Measurements from ENCODE around the gene NSMCE1. TPM values are rescaled to one million over a fixed set of nuclear protein-coding genes. Genes with fewer than 3 reads are reported as not detected.
"Not testable (repeated sequence)": the region's sequence is repeated elsewhere in the genome, so short reads cannot be mapped to it uniquely, and the experiment has no call there.

The NSMCE1 gene
- total RNA-seq, 1 donor from 2014 or later = 35.8 TPM

- intact Hi-C loops (cut with DNase I) = no loop called here
- ATAC-seq (no peak), DNase-seq (ENCODE audit: missing footprints) (no peak)
Observed at GRCh38 chr16:27211026-27211425, 57.5 kb downstream of the NSMCE1 start.

DNA sequence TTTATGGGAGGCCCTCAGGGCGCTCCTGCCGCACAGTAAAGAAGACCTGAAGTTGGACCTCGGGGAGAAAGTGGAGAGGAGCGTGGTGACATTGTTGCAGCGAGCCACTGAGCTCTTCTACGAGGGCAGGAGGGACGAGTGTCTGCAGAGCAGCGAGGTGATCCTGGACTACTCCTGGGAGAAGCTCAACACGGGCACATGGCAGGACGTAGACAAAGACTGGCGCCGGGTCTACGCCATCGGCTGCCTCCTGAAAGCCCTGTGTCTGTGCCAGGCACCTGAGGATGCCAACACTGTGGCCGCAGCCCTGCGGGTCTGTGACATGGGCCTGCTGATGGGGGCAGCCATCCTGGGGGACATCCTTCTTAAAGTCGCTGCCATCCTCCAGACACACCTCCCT is 58.4 kb downstream of the NSMCE1 start:
- intact Hi-C loops (cut with DNase I) = no loop called here
- ATAC-seq (no peak), DNase-seq (ENCODE audit: missing footprints) (no peak)

DNA sequence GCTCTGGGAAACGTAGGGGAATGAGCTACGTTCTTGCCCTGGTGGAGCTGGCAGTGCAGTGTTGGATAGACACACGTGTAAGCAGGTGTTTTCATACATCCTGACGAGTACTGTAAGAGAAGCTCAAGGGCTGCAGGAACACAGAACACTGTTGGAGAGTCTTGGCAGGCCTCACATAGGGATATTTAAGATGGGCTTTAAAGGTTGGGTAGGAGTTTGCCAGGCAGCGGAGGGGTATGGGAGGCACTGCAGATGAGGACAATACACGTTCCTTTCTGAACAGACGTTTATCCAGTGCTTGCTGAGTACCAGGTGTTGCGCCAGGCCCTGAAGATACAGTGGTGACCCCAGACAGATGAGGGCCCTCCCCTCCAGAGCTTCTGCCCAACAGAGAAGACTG is 59.0 kb downstream of the NSMCE1 start:
- ATAC-seq = no peak
- no peak for DNase-seq (ENCODE audit: missing footprints)
- intact Hi-C loops (cut with DNase I) = loop anchor here (10.0 kb wide), 1 partner anchor 245 kb away; no protein-coding TSS in a partner anchor

DNA sequence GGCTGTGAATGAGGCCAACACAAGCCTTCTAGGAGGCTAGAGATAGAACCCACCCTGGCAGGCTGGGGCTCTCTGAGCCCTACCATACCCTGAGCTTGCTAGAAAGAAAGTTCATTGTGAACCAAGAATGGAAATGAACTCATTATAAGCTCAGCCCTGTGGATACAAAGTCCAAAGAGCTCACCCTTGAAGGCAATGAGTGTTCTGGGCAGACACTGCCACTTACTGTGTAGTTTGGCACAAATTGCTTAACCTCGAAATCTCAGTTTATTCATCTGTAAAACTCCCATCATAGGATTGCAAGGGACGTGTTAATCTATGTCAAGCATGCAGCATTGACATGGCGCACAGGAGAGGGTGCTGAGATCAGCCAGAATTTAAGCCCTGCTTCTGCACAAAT is 59.8 kb downstream of the NSMCE1 start:
- intact Hi-C loops (cut with DNase I) = loop anchor here (10.0 kb wide), 1 partner anchor 246 kb away; no protein-coding TSS in a partner anchor
- ATAC-seq (no peak), DNase-seq (ENCODE audit: missing footprints) (no peak)

- ATAC-seq (no peak), DNase-seq (ENCODE audit: missing footprints) (no peak)
- intact Hi-C loops (cut with DNase I) = loop anchor here (10.0 kb wide), 1 partner anchor 247 kb away; no protein-coding TSS in a partner anchor
Observed at GRCh38 chr16:27208081-27208680, 60.4 kb downstream of the NSMCE1 start.

DNA sequence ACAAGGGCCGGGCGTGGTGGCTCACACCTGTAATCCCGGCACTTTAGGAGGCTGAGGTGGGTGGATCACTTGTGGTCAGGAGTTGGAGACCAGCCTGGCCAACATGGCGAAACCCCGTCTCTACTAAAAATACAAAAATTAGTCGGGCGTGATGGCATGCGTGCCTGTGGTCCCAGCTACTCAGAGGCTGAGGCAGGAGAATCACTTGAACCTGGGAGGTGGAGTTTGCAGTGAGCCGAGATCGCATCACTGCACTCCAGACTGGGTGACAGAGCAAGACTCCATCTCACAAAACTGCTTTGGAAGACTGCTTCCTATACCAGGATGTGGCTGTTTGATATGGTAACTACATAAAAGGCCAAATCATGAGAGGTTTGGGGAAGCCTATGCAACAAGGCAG is 61.5 kb downstream of the NSMCE1 start:
- not testable (repeated sequence) for DNase-seq (ENCODE audit: missing footprints); ATAC-seq
- intact Hi-C loops (cut with DNase I) = loop anchor here (10.0 kb wide), 1 partner anchor 248 kb away; no protein-coding TSS in a partner anchor

DNA sequence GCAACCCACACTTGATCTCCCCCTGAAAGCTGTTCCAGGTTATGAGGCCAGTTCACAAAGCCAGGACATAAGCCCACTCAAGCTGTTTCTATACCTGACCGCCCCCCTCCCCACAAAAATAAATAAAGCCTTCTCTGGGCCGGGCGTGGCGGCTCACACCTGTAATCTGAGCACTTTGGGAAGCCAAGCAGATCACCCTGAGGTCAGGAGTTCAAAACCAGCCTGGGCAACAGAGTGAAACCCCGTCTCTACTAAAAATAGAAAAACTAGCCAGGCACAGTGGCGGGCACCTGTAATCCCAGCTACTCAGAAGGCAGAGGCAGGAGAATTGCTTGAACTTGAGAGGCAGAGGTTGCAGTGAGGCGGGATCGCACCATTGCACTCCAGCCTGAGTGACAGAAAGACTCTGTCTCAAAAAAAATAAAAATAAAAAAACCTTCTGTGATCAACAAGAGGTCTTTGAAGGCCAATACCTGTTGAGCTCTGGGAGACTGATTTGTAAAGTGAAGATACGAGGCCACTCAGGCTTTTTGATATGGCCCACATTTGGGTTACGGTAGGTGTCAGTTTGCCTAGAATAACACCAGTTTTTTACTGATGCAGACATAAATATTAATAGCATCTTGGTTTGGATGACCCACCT is 63.0 kb downstream of the NSMCE1 start:
- no peak for ATAC-seq
- intact Hi-C loops (cut with DNase I) = loop anchor here (10.0 kb wide), 1 partner anchor 249 kb away; no protein-coding TSS in a partner anchor
- DNase-seq (ENCODE audit: missing footprints) = no peak

DNA sequence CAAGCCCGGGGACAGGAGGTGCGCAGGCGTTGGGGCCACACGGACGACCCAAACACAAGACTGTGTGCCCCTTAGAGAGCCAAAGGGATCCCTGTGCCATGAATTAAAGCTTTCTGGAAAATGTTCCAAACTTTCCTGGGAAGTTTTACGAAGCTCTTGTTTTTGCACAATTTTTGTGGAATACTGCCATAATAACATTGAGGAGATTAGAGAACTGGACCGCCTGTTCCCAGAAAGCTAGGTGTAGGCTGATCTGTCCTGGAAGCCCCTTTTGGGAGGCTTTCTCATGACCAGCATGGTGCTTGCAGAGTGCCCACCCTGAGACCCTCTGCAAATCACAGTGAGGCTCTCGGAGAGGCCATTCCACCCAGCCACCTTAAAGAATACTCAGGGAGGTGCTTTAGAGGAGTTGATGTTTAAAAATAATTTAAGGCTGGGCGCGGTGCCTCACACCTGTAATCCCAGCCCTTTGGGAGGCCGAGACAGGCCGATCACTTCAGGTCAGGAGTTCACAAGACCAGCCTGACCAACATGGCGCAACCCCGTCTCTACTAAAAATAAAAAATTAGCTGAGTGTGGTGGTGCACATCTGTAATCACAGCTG is 64.2 kb downstream of the NSMCE1 start:
- intact Hi-C loops (cut with DNase I) = loop anchor here (5.0 to 10.0 kb wide), 2 partner anchors 63 to 250 kb away; partner anchors contain the start of gene NSMCE1
- ATAC-seq = no peak
- DNase-seq (ENCODE audit: missing footprints) = no peak

DNA sequence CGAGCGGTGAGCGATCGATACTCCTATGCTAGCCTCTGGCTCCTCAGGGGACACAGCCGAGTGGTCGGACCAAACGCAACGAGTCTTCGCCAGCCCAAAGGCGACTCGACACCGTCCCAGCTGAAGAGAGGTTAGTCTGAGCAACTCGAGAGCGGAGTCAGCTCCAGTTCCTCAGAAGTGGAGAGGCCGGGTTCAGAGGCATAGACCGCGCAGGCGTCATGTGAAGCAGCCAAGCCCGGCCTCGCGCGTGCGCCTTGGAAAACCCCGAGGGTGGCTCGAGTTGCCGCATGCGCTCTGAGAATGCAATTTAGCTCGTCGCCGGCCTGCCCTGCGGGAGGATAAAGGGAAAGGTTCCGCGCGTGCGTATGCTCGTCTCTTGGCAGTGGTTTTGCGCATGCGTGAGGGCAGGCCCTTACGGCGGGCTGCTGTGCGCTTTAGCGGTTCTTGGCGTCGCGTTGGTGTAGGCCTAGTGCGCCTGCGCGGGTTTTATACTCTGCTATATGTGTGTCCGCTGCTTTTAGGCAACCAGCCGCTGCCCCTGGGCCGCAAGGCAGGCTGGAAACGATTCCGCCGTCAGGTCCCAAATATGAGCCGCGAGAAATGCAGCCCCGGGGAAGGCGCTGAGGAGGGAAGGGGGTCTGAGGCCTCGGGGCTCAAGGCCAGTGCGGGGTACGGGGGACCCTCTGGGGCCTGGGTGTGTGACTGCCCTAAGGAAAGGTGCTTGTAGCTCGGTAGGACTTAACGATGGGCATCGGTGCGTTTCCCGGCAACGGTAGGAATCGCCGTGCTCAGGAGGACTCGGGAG is 64.9 kb downstream of the NSMCE1 start, which contains the start of gene KDM8:
Gene KDM8 (plus strand): TSS at position 20 of the 805 bp plus-strand sequence. CDS start 6,598 bp downstream, outside the sequence.
- DNase-seq (ENCODE audit: missing footprints) = peak; percentile 100
- ATAC-seq = peak; percentile 98
- intact Hi-C loops (cut with DNase I) = loop anchor here (2.0 to 10.0 kb wide), 3 partner anchors 19 to 251 kb away; partner anchors contain the start of gene NSMCE1

- DNase-seq (ENCODE audit: missing footprints) = peak; percentile 96
- peak; percentile 88 for ATAC-seq
- intact Hi-C loops (cut with DNase I) = loop anchor here (2.0 to 10.0 kb wide), 3 partner anchors 20 to 252 kb away; partner anchors contain the start of gene NSMCE1
Observed at GRCh38 chr16:27202923-27203506, 65.6 kb downstream of the NSMCE1 start.

DNA sequence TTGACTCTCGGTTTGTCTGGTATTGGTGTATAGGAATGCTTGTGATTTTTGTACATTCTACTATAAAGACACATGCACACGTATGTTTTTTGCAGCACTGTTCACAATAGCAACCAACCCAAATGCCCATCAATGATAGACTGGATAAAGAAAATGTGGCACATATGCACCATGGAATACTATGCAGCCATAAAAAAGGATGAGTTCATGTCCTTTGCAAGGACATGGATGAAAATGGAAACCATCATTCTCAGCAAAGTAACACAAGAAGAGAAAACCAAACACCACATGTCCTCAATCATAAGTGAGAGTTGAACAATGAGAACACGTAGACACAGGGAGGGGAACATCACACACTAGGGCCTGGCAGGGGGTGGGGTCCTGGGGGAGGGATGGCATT is 67.7 kb downstream of the NSMCE1 start:
- not testable (repeated sequence) for DNase-seq (ENCODE audit: missing footprints); ATAC-seq
- intact Hi-C loops (cut with DNase I) = loop anchor here (5.0 to 10.0 kb wide), 2 partner anchors 66 to 254 kb away; partner anchors contain the start of gene NSMCE1

- DNase-seq (ENCODE audit: missing footprints) (no peak), ATAC-seq (no peak)
- intact Hi-C loops (cut with DNase I) = loop anchor here (5.0 to 10.0 kb wide), 2 partner anchors 68 to 255 kb away; partner anchors contain the start of gene NSMCE1
Observed at GRCh38 chr16:27199736-27200135, 68.8 kb downstream of the NSMCE1 start.

- no peak for ATAC-seq
- DNase-seq (ENCODE audit: missing footprints) = no peak
- intact Hi-C loops (cut with DNase I) = no loop called here
Observed at GRCh38 chr16:27199235-27199586, 69.4 kb downstream of the NSMCE1 start.

- intact Hi-C loops (cut with DNase I) = no loop called here
- ATAC-seq (no peak), DNase-seq (ENCODE audit: missing footprints) (no peak)
Observed at GRCh38 chr16:27198451-27199234, 69.9 kb downstream of the NSMCE1 start.

DNA sequence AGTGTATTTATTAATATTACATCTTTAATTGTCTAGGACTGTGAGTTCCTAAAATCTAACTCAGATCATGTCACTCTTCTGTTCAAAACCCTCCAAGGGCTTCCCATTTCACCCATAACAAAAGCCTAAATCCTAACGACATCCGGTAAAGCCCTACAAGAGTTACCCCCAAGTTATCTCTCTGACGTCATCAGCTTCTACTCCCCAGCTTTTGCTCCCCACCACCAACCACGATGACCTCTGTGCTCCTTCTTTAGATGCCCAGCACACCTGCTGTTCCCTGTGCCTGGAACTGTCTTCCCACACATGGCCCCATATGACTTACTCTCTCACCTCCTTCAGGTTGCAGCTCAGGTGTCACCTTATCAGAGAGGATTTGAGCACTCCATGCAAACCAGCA is 71.6 kb downstream of the NSMCE1 start:
- DNase-seq (ENCODE audit: missing footprints) = no peak
- ATAC-seq = no peak
- intact Hi-C loops (cut with DNase I) = no loop called here

DNA sequence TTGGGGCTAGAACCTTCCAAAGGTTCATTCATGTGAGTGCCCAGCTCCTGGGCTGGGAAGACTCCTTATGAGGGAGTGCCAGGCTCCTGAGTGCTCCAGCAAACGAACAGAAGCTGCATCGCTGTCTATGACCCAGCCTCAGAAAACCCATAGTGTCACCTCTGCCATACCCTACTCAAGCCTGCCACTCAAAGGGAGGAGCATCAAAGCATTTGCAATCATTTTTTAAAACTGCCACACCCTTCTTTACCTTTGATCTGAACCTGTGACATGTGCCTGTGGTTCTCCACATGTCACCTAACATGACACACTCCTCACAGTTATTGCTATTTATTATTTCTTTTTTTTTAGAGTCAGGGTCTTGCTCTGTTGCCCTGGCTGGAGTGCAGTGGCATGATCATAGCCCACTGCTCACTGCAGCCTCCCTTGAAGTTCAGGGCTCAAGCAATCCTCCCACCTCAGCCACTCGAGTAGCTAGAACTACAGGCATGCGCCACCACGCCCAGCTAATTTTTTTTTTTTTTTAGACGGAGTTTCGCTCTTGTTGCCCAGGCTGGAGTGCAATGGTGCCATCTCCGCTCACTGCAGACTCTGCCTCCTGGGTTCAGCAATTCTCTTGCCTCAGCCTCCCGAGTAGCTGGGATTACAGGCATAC is 72.5 kb downstream of the NSMCE1 start:
- intact Hi-C loops (cut with DNase I) = no loop called here
- DNase-seq (ENCODE audit: missing footprints) = no peak
- no peak for ATAC-seq

DNA sequence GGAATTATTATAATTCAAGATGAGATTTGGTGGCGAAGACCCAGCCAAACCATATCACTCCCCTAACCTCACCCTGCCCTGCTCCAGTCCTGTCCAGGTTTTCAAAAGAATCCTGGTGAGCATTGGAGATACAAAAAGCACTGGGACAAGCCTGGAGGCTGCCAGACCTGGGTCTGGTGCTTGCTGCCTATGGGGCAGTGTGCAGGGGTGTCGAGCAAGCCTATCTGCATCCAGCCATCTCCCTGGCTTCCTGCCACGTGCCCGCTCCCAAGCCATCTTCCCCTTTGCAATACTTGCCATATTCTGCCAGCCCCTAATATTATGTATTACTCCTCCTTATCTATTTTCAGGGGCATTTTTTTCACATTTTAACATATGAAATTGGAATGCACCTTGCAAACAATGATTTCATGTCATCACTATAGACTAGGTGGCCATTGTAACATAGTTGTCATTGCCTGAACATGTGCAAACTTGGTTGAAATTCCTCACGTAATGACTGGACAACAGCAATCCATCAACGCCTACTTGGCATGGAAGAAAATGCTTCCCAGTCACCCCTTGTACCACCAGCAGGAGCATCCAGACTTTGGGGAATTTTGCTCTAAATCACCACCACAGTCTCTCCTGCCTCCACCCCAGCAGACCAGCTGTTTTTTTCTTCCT is 73.4 kb downstream of the NSMCE1 start:
- intact Hi-C loops (cut with DNase I) = no loop called here
- ATAC-seq = no peak
- DNase-seq (ENCODE audit: missing footprints) = no peak

All from Right ventricle myocardium inferior (tissue), 1 donor.